GM19467 (cell line): ENCODE measurements around the gene CRTC3.
"Not testable (repeated sequence)": the region's sequence is repeated elsewhere in the genome, so short reads cannot be mapped to it uniquely, and the experiment has no call there.

ENCODE experiments used
- ATAC-seq: cut with Tn5 transposase; IDR thresholded peaks from one replicate; pipeline ENCODE4 v1.9.1; 2021; ENCODE audit warnings: mild to moderate bottlenecking, moderate library complexity; ENCODE audit not compliant: unreplicated experiment

Gene CRTC3

DNA sequence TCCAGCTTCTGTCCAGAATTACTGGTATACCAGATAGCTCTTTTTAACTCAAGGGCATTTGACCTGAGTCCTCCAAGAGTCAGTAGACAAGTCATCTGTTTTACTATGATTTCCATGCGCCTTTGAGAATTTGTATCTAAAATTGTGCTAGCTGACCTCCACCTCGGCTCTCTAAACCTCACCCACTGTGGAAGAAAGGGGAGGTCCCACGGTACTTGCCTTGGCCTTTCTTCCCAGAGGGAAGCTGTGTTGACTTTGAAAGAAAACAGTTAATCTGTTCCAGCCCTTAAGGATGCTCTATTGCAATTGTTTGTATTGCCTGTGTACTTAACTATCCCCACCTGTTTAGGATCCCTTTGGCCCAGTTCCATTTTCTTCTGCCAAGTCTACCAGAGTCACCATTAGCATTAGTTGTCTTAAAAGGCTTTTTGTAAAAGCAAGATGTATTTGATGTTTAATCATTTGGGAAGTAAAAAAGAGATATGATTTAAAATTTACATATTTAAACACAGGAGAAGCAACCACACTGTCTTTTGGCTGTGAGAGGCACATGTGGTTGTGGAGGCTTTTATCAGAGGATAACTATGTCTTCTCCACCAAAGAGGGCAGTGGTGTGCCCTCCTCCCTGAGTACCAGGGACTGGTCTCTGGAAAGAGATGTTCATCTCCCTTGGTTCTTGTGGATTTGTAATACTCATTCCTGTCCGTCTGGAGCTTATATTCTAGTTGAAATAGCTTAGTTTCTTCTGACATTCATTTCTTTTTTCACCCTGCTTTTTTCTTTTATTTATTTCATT lies 88.8 kb downstream of the CRTC3 start:
- ATAC-seq: no peak

GRCh38 chr15:90619468-90619867 lies 89.7 kb downstream of the CRTC3 start:
- ATAC-seq: no peak

- ATAC-seq: no peak
Measured at GRCh38 chr15:90619939-90620338, 90.2 kb downstream of the CRTC3 start.

DNA sequence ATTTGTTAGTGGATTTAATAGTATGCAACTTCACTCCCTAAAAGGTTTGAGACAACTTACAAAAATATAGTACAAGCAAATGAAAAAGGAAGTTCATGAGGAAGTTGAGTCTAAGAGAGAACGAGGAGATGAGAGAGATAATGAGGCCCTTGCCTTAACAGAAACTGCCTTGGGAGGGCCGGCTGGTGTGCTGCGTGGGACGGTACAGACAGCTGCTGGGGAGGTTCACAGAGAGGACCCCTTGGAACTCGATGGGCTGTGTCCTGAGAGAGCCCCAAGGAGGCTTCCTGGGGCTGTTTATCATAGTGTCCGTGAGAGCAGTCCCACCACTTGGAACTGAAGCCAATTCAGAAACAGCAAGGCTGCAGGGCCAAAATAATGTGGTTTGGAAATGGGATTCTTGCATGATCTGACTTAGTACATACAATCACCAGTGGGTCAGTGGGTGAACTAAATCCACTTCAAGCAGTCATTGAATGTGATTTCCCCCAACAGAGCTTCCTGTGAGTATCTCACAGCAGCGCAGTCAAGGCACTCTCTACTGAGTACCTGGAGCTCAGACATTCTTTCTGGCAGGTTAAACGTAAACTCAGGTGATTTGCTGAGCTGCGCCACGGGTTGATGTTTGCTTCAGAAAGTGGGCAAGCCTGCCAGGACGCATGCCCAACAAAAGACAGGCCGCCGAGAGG lies 90.8 kb downstream of the CRTC3 start:
- peak; percentile 61 for ATAC-seq

- ATAC-seq: no peak
Measured at GRCh38 chr15:90623854-90624253, 94.1 kb downstream of the CRTC3 start.

DNA sequence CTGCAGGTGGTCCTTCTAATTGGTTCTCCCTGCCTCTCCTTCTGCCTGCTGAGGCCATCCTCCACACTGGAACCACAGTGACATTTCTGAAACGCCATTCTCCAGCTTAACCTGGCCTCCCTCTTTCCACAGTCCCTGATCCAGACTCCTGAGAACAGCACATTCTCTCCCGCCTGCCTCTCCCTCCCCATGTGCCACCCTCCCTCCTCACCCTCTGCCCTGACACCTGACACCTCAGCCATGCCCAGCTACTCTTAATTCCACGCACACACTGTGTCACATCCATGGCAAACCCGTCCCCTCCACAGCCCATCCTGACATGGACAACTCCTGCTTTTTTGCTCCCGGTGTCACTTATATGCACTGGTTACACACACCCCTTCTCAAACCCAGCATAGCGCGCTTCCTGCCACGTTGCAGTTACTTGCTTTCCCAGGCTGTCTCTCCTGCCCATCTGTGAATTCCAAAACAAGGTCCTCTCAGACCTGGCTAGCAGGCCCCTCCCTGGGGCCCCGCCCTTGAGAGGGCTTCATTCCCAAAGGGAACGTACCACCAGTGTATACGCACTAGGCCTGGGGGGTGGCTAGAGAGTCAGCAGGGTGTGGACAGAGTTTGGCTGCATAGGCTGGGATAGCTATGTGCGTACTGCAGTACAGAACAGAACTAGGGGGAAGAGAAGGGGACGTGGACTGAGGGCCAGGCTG lies 94.7 kb downstream of the CRTC3 start:
- no peak for ATAC-seq

DNA sequence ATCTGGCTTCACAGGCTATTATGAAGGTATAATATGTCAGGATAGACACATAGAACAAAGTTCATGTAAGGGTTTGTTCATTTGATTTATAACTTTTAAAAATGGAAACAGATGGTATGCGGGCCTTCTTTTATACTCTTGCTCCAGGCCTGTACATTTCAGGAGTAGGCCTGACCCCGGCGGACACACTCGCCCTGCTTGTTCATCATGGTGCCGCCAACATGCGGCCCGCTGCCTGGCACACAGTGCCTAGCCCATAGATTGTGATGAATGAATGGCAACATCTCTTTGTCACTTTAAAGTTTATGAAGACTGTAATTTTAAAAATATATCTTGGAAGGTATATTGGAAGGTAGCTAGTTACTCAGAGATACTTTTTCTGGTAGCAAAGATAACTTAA lies 95.3 kb downstream of the CRTC3 start:
- no peak for ATAC-seq

GRCh38 chr15:90629217-90629616 lies 99.5 kb downstream of the CRTC3 start:
- ATAC-seq: no peak

DNA sequence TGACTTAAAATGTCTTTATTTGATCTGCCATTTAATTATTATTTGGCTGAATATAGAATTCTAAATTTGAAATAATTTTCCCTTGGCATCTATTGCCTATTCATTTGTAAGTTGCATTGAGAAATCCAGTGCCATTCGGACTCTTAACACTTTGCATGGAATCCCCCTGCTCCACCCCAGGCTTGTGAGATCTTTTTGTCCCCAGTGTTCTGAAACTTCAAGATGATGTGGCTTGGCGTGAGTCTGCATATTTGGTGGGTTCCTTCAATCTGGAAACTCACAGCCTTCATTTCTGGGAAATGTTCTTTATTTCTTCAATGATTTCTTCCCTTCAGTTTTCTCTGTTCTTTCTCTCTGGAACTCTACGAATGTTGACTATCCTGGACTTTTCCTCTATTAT lies 103.6 kb downstream of the CRTC3 start:
- ATAC-seq: no peak

DNA sequence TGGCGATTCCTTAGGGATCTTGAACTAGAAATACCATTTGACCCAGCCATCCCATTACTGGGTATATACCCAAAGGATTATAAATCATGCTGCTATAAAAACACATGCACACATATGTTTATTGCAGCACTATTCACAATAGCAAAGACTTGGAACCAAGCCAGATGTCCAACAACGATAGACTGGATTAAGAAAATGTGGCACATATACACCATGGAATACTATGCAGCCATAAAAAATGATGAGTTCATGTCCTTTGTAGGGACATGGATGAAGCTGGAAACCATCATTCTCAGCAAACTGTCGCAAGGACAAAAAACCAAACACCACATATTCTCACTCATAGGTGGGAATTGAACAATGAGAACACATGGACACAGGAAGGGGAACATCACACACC lies 107.3 kb downstream of the CRTC3 start:
- not testable (repeated sequence) for ATAC-seq

DNA sequence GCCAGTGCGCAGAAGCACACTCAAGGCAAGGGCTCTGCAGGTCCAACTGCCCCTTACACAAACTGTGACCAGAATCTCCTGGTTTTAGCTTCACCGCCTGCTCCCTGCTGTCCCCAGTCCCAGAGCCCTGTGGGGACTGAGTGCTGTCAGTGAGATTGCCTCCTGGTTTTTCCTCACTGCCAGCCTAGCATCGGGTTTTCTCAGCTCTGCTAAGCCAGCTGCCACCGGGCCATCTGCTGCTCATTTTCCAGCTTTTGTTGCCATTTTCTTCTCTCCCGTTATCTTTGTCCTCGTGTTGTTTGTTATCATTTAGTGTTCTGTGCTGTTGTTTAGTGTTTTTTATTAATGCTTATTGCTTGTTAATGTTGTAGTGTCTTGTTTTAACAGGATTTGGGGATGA lies 108.0 kb downstream of the CRTC3 start:
- no peak for ATAC-seq

- no peak for ATAC-seq
Measured at GRCh38 chr15:90638201-90638691, 108.5 kb downstream of the CRTC3 start.

GRCh38 chr15:90638963-90639362 lies 109.2 kb downstream of the CRTC3 start:
- no peak for ATAC-seq

DNA sequence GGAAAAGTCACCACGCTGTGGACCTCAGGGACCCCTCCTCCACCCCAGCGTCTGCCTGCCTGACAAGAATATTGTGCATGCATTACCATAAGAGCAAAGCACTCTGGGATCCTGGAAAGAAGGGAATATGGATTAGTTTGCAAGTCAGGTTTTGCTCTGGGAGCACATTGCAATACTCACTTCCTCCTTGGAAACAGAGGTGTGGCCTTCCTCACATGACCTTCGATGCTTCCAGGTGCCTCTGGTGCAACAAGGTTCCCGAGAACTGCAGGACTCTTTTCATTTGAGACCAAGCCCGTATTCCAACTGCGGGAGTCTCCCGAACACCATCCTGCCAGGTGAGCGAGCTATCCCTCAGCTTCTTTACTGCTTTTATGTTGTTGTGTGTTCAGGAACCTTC lies 111.1 kb downstream of the CRTC3 start:
- ATAC-seq: no peak

DNA sequence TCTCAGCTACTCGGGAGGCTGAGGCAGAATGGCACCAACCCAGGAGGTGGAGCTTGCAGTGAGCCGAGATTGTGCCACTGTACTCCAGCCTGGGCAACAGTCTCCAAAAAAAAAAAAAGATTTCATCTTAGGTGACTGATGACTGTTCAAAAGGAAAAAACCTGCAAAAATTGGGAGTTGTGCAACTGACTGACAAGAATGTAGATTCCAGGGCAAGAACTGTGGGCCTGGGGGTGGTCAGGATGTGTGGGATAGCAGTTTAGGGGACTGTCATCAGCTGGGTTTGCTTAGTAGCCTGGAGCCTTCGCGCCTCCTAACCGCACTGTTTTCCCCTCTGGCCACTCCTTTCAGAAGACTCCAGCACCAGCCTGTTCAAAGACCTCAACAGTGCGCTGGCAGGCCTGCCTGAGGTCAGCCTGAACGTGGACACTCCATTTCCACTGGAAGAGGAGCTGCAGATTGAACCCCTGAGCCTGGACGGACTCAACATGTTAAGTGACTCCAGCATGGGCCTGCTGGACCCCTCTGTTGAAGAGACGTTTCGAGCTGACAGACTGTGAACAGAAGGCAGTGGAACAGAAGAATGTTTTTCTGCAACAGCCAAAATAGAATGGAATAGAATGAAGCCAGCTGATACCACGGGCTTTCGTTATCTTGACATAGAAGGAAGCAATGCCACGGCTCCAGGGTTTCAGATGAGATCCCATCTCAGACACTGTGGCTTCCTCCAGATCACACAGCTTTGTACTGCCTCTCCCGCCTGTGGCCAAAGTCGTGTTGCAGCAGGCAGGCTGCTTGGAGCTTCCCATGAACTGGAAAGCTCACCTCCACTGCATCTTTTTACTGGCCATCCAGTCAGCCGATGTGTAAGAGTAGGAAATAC lies 112.1 kb downstream of the CRTC3 start:
- no peak for ATAC-seq

DNA sequence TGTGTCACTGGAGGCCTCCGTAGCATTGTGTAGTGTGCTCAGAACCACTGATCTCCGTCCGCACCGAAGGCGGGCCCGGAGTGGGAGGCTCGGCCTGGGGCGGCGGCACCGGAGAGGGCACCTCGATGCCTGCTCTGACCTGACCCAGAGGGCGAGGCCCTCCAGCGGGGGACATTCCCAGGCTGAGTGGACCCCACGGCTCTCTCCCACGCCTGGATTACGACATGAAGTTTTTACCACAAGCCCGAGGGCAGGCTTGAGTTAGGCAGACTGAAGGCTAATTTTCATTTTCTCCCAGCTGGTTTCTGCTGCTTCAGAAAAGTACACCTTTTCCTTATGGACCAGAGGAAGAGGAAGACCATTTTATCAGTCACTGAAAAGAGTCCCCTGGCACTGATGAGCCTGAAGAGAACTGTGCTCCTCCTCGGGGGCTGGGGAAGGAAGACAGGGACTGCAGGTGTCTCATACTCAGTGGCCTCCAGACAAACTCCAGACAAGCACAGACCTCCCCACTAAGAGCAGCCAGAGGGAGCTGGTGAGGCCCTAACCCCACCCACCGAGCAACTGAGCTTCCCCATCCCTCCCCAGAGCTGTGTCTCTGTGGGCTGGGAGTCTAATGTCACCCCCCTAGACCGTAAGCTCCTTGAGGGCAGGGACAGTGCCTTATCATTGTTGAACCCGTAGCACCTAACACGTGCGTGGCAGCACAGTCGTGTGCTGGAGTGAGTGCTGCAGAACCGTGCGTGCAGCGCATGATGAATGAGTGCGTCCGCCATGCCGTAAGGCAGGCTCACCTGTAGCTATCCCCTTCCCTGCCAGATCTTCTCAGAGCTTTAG lies 113.0 kb downstream of the CRTC3 start:
- ATAC-seq: no peak

DNA sequence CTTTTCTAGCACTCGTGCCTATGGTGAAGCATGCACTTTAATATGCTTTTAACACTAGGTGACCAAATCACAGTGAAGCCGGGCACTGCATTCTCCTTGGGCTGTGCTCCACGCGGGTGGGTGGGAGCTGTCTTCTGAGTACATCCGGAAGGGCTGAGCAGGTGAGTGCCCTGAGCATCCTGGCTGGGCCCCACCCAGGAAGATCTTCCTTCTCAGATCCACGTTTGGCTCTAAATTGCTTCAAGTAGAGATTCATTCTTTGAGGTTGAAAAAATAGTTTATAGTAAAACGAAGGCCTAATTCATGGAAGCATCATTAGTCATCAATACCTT lies 113.5 kb downstream of the CRTC3 start:
- no peak for ATAC-seq

GRCh38 chr15:90644526-90644925 lies 114.8 kb downstream of the CRTC3 start:
- ATAC-seq: no peak

GRCh38 chr15:90644952-90645725 lies 115.4 kb downstream of the CRTC3 start:
- no peak for ATAC-seq
